Esophagus muscularis mucosa (tissue), 3 donors: ENCODE measurements around the gene EFCAB8.

Experiments used
- POLR2A ChIP-seq: fragments of 450-650 bp; IDR thresholded peaks from one replicate; pipeline ENCODE4 v1.6.1; 2017; ENCODE audit warnings: antibody characterized with exemption, moderate library complexity, mild to moderate bottlenecking, low read depth
- TF ChIP-seq, protein P1 (sequence below), 3 experiments: fragments of 200-600 bp in 2 of 3; fragments of 450-650 bp in 1 of 3; sonication (generic) in 2 of 3; IDR thresholded peaks; one replicate each; pipeline ENCODE4 v1.5.1; 2017 to 2019; ENCODE audit warnings: antibody characterized with exemption in 3 of 3, mild to moderate bottlenecking in 2 of 3, moderate library complexity in 1 of 3

- TF ChIP-seq, protein P1, sequence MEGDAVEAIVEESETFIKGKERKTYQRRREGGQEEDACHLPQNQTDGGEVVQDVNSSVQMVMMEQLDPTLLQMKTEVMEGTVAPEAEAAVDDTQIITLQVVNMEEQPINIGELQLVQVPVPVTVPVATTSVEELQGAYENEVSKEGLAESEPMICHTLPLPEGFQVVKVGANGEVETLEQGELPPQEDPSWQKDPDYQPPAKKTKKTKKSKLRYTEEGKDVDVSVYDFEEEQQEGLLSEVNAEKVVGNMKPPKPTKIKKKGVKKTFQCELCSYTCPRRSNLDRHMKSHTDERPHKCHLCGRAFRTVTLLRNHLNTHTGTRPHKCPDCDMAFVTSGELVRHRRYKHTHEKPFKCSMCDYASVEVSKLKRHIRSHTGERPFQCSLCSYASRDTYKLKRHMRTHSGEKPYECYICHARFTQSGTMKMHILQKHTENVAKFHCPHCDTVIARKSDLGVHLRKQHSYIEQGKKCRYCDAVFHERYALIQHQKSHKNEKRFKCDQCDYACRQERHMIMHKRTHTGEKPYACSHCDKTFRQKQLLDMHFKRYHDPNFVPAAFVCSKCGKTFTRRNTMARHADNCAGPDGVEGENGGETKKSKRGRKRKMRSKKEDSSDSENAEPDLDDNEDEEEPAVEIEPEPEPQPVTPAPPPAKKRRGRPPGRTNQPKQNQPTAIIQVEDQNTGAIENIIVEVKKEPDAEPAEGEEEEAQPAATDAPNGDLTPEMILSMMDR (IDR thresholded peaks at IDR 0.05): no peak
- no peak for TF ChIP-seq POLR2A
Measured at GRCh38 chr20:32820698-32821377, 37.9 kb upstream of the EFCAB8 start.
